Ascending aorta (tissue), 2 donors: ENCODE results near the gene USP5. TPM values are rescaled to one million over a fixed set of nuclear protein-coding genes. Genes with fewer than 3 reads are reported as not detected.

ENCODE experiments used
- DNase-seq, 2 donors: peaks; one replicate each; pipeline ENCODE4 v3.0.0-alpha.2; 2019; ENCODE audit warnings: low spot score in 2 of 2
- H3K27ac ChIP-seq, 2 donors: fragments of 200-600 bp; sonication (generic); one replicate each; pipeline ENCODE4 v1.5.1; 2016 to 2017; ENCODE audit warnings: mild to moderate bottlenecking in 1 of 2
- H3K27me3 ChIP-seq: fragments of 200-600 bp; sonication (generic); one replicate; pipeline ENCODE4 v1.5.1; 2017
- H3K36me3 ChIP-seq, 2 donors: fragments of 200-600 bp; sonication (generic); one replicate each; pipeline ENCODE4 v1.5.1; 2016
- H3K4me1 ChIP-seq, 2 donors: fragments of 200-600 bp; sonication (generic); one replicate each; pipeline ENCODE4 v1.5.1; 2016 to 2017; ENCODE audit warnings: mild to moderate bottlenecking in 1 of 2
- H3K4me3 ChIP-seq, 2 donors: fragments of 200-600 bp; sonication (generic); one replicate each; pipeline ENCODE4 v1.5.1; 2016 to 2017; ENCODE audit warnings: mild to moderate bottlenecking in 1 of 2
- H3K9me3 ChIP-seq, 2 donors: fragments of 200-600 bp; sonication (generic); one replicate each; pipeline ENCODE4 v1.5.1; 2016
- intact Hi-C: fragments of 100-400 bp; cut with DNase I; formaldehyde crosslinking; loops from one replicate; pipeline ENCODE4 v1.15.1; 2023
- total RNA-seq: library from RNA; depleted of rRNA; stranded (reverse); fragments of >200 nt; gene quantifications from one replicate; pipeline ENCODE4 v1.1.0, GENCODE V29; 2016
- TF ChIP-seq, protein P1 (sequence below), 3 experiments: fragments of 200-600 bp in 2 of 3; fragments of 450-650 bp in 1 of 3; sonication (generic) in 2 of 3; IDR thresholded peaks; one replicate each; pipeline ENCODE4 v1.5.1; 2016 to 2019; ENCODE audit warnings: antibody characterized with exemption in 3 of 3, mild to moderate bottlenecking in 1 of 3, moderate library complexity in 1 of 3

Gene USP5
- total RNA-seq, 1 donor from 2014 or later, result 46.2 TPM

DNA sequence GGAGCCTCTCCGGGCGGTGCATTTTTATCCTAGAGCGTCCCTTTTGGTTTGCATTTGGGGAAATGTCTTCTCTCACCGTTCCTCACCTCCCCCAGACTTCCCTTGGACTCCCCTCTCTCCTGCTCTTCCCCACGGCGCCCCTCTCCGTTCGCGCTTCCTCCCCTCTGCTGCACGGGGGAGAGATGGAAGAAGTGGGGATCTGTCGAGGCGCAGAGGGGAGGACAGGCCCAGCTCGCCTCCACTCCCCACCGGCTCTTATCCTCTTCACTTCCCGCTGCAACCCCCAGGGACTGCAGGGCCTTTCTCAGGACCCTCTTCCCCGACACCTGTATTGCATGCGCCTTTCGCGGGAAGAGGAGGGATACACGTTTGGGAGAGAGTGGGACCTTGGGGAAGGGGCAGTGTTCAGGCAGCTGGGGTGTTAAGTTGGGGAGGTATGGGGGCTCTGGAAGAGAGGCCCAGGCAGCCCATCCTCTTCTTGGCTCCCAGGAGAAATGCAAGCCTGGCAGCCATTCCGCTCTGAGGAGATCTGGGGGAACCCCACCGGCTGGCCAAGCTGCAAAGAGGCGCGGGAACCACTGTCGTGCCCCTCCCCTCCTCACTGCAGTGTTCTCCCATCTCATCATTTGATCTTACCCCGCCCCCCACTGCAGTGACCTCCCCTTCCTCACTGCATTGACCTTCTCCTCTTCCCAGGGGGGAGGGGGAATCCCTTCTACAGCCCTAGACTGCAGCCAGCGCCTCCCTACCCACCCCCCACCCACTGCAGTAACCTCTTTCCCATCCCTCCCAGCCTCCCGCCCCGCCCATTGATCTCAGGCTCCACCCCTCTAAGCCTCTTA lies 63.2 kb downstream of the USP5 start:
- DNase-seq, result no peak
- peak overlapping the region; percentile 81 to 89 for H3K4me3 ChIP-seq
- no peaks in the 10 kb centered on the region for H3K9me3 ChIP-seq
- H3K27ac ChIP-seq, result peak overlapping the region; percentile 90 to 94
- no peaks in the 10 kb centered on the region for H3K27me3 ChIP-seq
- TF ChIP-seq, protein P1, sequence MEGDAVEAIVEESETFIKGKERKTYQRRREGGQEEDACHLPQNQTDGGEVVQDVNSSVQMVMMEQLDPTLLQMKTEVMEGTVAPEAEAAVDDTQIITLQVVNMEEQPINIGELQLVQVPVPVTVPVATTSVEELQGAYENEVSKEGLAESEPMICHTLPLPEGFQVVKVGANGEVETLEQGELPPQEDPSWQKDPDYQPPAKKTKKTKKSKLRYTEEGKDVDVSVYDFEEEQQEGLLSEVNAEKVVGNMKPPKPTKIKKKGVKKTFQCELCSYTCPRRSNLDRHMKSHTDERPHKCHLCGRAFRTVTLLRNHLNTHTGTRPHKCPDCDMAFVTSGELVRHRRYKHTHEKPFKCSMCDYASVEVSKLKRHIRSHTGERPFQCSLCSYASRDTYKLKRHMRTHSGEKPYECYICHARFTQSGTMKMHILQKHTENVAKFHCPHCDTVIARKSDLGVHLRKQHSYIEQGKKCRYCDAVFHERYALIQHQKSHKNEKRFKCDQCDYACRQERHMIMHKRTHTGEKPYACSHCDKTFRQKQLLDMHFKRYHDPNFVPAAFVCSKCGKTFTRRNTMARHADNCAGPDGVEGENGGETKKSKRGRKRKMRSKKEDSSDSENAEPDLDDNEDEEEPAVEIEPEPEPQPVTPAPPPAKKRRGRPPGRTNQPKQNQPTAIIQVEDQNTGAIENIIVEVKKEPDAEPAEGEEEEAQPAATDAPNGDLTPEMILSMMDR (IDR thresholded peaks at IDR 0.05), result no peak
- peaks cover 4 to 11% of the 10 kb centered on the region in 2 donors for H3K4me1 ChIP-seq
- peaks cover 5 to 18% of the 10 kb centered on the region in 2 donors for H3K36me3 ChIP-seq
- intact Hi-C loops, result no loop called here

DNA sequence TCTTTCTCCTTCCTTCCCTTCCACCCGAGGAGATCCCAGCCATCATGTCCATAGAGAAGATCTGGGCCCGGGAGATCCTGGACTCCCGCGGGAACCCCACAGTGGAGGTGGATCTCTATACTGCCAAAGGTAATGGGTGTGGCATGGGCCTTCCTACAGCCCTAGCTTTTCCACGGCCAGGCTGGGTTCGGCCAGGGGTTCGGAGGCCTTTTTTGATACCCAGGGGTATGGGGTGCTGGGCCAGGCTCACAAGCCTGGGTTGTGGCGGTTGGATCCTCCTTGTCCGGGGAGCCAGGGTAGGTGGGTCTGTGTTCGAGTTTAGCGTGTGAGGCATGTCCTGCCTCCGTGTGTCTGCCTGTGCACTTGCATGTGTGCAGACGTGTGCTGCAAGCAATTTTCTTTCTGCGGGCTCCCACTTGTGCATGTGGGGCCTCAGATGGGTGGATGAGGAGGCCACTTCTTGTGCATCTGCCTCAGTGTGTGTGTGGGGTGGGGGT lies 63.9 kb downstream of the USP5 start:
- peak overlapping the region in 1 of 2 donors; percentile 89 for H3K4me3 ChIP-seq
- intact Hi-C loops, result no loop called here
- no peaks in the 10 kb centered on the region for H3K27me3 ChIP-seq
- no peaks in the 10 kb centered on the region for H3K9me3 ChIP-seq
- no peak for DNase-seq
- peak overlapping the region; percentile 90 to 94 for H3K27ac ChIP-seq
- peaks cover 4 to 11% of the 10 kb centered on the region in 2 donors for H3K4me1 ChIP-seq
- H3K36me3 ChIP-seq, result peaks cover 5 to 18% of the 10 kb centered on the region in 2 donors
- TF ChIP-seq, protein P1 (IDR thresholded peaks at IDR 0.05), result no peak

Other genes starting within 250 kb of the USP5 start
- gene CHD4, start 244.8 kb upstream of the USP5 start, total RNA-seq, result 185 TPM
- gene LPAR5, start 216.2 kb upstream of the USP5 start, total RNA-seq, result 0.21 TPM
- gene ACRBP, start 204.7 kb upstream of the USP5 start, total RNA-seq, result 10.6 TPM
- 2.6 TPM for gene ING4, start 189.0 kb upstream of the USP5 start, total RNA-seq
- 15.1 TPM for gene ZNF384, start 162.8 kb upstream of the USP5 start, total RNA-seq
- not detected for gene PIANP, start 151.3 kb upstream of the USP5 start, total RNA-seq
- gene COPS7A, start 128.1 kb upstream of the USP5 start, total RNA-seq, result 221 TPM
- gene MLF2, start 99.0 kb upstream of the USP5 start, total RNA-seq, result 145 TPM
- gene PTMS, start 85.8 kb upstream of the USP5 start, total RNA-seq, result 361 TPM
- gene LAG3, start 79.6 kb upstream of the USP5 start, total RNA-seq, result not detected
- gene CD4, start 62.6 kb upstream of the USP5 start, total RNA-seq, result 2.6 TPM
- 9.4 TPM for gene GPR162, start 30.3 kb upstream of the USP5 start, total RNA-seq
- 62.2 TPM for gene P3H3, start 23.7 kb upstream of the USP5 start, total RNA-seq
- gene GNB3, start 11.2 kb upstream of the USP5 start, total RNA-seq, result 10.4 TPM
- not detected for gene CDCA3, start 864 bp upstream of the USP5 start, total RNA-seq
- gene TPI1, start 15.4 kb downstream of the USP5 start, total RNA-seq, result 482 TPM
- 14.5 TPM for gene SPSB2, start 21.2 kb downstream of the USP5 start, total RNA-seq
- 6.6 TPM for gene LRRC23, start 52.7 kb downstream of the USP5 start, total RNA-seq
- gene ENO2, start 62.4 kb downstream of the USP5 start, total RNA-seq, result 30.3 TPM
- 207 TPM for gene ATN1, start 75.8 kb downstream of the USP5 start, total RNA-seq
- gene RNU7-1, start 91.7 kb downstream of the USP5 start, total RNA-seq, result not detected
- gene C12orf57, start 91.9 kb downstream of the USP5 start, total RNA-seq, result 558 TPM
- 1.7 TPM for gene PTPN6, start 99.2 kb downstream of the USP5 start, total RNA-seq
- gene PHB2, start 118.5 kb downstream of the USP5 start, total RNA-seq, result 85.5 TPM
- 37.4 TPM for gene EMG1, start 118.8 kb downstream of the USP5 start, total RNA-seq
- gene LPCAT3, start 166.3 kb downstream of the USP5 start, total RNA-seq, result 23.0 TPM
- gene C1S, start 208.6 kb downstream of the USP5 start, total RNA-seq, result 273 TPM
- gene C1R, start 240.3 kb downstream of the USP5 start, total RNA-seq, result 1,046 TPM